Amniotic epithelial cell (primary cell): ENCODE measurements around the gene CHST9.
"Not testable (repeated sequence)": the region's sequence is repeated elsewhere in the genome, so short reads cannot be mapped to it uniquely, and the experiment has no call there.

Experiments
- DNase-seq: peaks from one replicate; pipeline ENCODE4 v3.0.0-alpha.2; 2010; ENCODE audit warnings: low read depth

CHST9 gene

DNA sequence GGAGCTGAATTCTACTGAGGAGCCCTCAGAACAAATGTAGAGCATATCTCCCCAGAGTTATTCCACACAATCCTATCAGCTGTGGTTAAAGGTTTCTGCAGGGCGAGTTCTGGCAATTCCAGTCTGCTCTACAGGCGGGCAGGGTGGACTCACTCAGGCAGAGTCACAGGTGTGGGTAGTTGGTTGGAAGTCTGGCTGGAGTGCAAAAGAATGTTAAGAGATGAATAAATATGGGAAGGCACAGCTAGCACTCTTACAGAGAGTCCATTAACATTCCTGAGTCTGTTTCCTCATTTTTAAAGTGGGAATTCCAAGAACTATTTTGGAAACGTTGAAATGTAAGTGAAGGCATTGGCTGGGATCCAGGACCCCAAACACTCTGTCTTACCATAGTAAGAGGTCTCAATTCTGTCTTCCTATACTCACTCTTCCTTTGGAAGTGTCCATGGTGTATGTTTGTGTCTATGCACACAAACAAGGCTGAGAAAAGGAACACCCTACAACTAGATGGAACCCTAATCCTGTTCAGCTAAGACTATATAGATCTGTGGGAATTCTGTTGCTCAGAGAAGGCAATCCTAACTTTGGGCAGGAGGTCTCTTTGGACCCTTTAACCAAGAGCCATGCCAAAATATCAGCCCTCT lies 256.3 kb downstream of the CHST9 start:
- DNase-seq: no peak

DNA sequence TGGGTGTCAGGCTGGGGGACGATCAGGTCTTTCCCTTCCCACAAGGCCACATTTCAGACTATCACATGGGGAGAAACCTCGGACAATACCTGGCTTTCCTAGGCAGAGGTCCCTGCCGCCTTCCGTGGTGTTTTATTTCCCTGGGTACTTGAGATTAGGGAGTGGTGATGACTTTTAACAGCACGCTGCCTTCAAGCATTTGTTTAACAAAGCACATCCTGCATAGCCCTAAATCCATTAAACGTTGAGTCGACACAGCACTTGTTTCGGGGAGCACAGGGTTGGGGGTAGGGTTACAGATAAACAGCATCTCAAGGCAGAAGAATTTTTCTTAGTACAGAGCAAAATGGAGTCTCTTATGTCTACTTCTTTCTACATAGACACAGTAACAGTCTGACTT lies 257.3 kb downstream of the CHST9 start:
- DNase-seq: not testable (repeated sequence)

DNA sequence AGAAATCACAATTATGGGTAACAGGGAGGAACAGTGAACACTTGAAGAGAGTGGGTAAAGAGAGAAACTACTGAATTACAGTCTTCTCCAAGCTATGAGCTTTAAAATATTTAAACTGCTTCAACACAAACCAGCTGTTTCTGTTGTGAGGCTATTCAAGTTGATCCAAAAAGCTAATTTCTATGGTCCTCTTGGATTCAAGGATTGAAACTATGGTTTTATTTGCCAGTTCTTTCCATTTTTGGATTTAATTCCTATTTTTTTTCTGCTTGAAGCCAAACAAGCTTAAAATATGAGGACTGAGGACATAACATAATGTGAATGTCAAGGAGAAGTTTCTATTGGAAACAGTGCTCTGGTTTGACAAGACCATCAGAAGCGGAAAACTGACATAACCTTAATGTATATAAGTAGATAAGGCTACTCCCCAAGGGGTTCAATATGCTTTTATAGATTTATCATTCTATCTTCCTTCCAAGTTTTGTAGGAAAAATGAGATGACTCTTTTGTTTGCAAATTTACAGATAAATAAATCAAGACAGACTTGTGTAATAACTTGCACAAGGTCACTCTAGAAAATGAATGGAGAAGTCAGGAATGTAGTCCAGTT lies 258.9 kb downstream of the CHST9 start:
- DNase-seq: no peak

DNA sequence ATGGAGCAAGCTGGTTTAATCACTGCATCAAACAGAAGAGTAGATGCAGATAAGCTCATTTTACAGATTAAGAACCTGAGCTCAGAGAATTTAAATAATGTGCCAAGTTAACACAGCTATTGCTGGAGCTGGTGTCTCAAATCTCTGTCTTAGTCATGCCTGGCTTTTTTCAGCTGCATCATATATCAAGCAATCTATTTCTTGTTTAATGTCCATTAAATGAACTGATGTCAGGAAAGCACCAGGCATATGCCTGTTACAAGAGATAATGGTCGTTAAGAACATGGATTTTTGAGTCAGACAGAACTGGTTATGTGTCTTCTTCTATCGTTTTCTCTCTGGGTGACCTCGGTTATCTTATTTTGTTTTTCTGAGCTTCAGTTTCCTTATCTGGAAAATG lies 259.8 kb downstream of the CHST9 start:
- DNase-seq: no peak

DNA sequence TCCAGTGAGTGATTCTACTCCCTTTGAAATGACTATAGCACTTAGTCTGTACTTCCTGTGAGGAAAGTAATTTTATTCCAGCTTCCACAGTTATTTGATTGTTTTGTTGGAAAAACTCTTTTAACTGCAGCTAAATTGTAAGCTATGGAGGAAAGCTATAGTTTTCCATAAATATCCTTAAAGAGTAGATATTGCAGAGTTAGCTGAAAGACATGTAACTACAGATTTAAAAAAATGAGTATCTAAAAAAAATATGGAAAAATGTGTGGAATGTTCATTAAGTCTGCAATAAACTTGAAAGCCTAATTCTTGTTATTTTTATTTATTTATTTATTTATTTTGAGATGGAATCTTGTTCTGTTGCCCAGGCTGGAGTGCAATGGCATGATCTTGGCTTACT lies 262.8 kb downstream of the CHST9 start:
- DNase-seq: no peak

DNA sequence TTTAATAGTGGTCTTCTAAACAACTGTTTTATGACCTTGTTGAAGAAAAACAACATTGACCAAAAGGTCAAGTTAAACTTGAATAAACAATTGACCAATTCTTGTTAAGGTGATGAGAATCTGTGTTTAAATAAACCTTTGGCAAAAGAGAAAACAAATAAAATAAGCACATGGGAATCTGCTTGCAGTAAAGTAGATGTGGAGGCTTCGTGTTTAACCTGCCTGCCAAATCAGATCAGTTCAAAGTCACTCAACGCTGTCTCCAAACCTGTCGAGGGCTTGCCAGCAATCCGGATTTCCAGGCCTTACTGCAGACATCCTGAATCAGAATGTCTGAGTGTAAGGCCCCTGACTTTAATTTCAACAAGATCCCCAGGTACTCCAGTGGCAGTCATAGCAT lies 264.5 kb downstream of the CHST9 start:
- no peak for DNase-seq

DNA sequence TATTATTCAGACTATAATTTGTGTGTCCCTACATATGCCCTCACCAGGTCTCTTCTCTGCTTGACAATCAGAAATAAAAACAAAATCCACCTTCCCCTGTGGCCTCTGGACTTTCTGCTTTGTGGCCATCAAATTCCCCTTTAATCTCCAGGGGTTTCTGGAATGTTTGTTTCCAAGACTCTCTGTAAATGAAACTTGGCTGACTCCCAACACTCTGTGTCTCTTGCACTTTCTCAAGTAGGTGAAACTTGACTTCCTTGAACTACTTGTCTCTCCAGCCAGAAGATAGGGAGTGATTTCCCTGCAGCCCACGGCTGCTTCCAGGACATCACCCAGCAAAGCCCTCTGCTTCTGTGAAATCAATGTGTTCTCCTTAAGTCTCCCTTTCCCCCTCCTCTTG lies 265.5 kb downstream of the CHST9 start:
- no peak for DNase-seq

DNA sequence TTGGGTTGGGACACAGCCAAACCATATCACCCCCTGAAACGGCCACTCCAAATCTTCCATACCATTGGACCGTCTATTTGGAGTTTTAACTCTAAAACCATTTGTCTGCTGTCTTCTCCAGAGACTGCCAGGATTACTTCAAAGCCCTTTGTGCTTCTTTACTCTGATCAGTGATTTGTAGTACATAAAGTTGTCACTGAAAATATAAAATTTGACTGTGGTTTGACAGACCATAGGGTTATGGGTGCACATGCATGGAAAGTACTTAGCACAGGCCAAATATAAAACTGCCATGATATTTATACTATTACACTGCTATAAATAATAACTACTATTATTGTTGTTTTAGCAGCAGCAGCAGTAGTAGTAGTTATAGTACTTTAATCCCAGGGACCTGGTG lies 265.9 kb downstream of the CHST9 start:
- DNase-seq: no peak

DNA sequence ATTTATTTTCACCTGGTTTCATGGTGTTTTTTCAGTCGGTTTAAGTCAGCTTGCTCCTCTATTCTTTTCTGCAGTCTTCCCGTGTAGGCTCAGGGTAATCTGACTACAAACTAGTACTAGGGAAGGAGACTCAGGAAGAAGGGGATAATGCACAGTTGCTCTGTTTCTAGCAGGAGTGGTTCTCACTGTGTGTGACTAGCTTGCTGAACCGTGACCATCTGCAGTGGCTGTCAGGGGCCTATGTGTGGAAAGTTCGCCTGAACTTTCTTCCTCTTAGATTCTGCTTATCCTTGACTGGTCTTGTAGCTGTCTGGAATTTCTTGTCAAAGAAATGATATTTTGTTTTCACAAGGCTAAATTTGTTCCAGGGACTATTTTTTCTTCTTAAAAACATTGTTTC lies 273.3 kb downstream of the CHST9 start:
- DNase-seq: no peak

DNA sequence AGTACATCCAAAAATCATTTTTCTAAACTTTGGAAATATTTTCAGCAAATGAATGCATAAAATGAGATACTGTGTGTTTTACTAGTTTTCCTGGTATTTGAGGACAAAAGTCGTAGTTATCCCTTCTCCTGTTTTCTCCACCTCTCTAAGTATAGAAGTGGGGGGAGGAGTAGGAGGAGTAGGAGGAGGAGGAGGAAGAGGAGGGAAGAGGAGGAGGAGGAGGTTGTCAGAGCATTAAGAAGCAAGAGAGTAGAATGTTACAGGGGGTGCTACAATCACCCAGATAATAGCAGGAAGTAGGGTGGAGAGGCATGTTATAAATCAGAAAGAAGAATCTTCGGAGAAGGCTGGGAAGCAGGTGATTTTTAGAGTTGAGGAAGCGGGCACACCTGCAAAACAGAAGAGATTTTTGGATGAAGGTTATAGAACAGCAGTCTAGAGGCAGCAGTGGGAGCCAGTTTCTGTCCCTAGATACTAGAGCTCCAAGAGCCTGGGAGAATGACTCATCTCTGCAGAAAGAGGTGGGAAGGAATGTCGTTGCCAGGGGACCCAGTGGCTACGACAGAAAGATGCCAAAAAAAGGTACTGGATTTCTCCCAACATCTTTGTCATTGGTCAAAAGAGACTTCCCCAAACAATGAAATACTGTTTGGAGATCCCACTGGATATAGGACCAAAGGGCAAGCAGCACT lies 275.4 kb downstream of the CHST9 start:
- no peak for DNase-seq

DNA sequence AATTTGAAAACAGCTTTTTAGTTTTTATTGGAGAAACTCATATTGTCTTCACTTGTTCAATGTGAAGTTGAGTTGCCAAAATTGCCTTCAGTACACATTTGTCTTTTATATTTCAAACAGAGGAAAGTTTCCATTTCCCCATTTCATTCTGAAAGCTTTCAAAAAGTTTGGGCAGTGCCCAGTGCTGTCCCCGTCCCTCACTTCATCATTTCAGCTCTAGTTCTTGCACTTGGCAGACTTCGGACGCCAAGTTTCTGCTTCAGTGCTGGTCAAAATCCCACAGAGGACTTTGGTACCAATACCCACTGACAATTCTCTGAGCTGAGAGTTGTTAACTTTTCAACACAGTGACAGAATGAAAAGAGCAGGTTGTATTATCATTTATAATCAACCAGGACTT lies 276.2 kb downstream of the CHST9 start:
- no peak for DNase-seq

DNA sequence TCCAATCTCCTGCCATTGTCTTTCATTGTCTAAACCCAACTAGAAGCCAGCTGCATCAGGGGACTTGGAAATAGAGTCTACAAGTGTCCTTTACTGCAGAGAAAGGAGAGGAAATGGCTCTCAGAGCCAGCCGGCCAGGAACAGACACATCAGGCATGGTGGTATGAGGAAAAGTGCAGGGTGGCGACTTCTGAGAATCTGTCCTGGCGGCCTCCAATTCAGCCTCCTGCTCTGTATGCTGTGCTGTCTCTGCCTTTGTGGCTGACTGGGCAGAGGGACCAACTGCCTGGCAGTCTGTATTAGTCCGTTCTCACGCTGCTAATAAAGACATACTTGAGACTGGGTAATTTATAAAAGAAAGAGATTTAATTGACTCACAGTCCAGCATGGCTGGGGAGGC lies 282.8 kb downstream of the CHST9 start:
- no peak for DNase-seq

DNA sequence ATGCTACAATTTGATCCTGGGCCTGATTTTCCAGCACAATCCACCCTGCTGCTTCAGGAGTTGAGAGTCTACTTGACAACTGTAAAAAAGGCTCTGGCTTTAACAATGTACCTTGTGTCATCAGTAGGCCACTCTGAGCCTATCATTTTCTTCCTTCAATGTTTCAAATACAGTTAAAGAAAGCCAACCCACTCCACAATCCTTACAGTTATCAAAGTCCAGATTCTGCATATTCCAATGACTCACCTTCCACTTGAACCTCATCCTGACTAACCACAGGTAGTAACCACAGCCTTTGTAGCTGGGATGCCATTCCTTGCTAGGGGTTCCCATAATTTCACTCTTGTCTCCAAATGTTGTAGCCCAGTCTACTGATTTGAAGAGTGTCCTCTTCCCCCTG lies 284.1 kb downstream of the CHST9 start:
- no peak for DNase-seq

DNA sequence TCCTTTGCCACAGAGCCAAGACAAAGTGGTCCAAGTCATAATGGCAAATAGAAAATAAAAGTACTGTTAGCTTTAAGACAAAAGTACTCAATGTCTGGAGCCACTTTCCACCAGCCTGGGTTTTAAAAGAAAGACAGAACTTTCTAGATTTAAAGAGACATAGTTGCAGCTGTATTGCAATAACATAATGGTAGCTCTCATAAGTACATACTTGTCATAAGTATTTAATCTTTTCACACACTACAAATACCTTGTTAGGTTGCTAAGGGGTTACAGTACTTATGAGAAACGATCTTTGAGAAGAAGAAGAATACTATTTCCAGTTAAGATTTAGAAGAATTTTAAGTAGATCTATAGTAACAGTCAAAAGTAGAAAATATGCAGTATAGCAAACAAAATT lies 290.7 kb downstream of the CHST9 start:
- no peak for DNase-seq

DNA sequence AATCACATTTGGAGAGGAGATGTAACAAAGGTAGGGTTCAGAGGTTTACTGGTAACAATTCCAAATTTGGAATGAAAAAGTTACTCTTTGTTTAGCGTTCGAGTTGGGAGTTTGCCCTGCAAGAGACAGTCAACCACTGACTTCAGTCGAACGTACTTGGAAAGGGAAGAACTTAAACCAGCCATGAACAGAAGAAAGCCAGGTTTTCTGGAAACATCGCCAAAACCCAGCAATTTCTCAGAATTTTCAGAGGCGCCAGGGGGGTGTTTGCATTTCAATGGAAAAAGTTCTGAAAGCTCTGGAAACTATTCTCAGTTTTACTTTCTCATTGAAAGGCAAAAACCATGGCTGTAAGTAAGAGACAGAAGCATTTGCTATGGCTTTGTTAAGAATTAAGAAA lies 291.1 kb downstream of the CHST9 start:
- no peak for DNase-seq

DNA sequence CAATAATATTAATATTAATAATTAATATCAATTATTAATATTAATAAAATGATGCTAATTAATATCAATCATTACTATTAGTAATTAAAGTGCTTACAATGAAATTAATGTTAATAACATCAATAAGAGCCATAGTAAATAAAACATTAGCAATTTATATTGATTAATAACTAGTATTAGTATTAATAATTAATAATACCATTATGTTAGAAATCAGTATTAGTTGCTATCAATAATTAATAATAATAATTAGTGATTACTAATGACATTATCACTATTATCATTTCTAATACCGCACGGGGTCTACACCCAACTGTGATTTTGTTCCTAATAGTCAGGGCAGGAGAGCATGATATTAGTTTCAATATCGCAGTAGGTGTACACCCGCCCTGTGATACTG lies 296.8 kb downstream of the CHST9 start:
- no peak for DNase-seq

DNA sequence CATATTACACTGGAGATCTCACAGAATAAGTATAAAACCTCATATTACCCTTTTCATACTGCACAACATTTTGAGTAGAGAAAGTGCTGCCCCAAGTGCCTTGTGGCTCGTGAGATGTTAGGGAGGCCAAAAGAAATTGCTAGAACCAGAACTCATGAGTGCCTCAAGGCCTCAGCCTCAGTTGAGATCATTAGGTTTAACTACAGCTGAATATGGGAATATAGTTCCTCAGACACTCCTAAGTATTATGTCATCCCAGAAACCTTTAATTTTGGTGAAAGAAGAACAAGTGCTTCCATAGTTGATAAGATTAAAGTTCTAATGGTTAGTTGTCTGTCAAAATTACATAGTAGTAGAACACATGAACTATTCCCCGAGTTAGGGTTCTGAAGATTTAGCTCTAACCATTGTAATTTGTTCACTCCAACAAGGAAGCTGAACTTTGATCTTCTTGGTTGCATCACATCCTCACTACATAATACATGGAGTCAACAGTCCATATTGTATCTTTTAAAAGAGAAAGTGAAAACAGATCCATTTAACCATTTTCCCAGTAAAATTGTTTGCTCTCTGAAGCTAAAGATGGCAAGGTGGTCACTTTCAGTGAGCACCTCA lies 310.0 kb downstream of the CHST9 start:
- DNase-seq: no peak

DNA sequence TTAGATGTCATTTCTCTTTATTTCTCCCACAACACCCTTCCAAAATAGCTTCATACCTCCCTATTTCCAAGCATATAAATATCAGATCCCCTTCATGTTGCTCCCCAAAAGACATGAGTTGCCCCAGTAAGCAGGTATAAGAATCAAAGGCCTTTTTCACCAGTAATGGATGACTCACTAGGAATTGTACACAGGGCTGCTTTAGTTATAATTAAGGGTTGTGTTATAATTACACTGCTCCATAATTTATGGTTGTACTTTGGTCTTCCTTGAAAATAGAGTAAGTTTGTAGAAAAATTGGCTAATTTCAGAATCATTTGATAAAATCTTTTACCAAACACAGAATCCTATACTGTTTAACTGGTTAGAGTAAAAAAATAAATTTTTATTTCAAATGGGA lies 310.8 kb downstream of the CHST9 start:
- DNase-seq: no peak

DNA sequence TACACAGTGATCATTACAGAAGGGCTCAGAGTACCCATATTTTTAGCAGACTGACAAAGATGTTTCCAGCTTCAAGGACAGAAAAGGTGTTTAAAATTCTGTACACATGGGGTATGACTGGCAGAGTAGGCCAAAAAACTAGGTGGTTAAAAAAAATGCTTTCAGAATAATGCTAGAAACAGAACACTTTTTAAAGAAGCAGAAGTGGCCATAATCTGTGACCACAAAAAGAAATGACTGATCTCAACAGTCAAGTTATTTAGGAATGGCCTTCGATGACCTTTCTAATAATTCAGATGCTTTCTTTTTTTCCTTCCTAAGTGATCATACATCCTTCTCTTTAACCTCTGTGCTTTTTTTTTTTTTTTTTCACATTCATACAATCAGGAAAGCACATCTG lies 315.5 kb downstream of the CHST9 start:
- DNase-seq: no peak

DNA sequence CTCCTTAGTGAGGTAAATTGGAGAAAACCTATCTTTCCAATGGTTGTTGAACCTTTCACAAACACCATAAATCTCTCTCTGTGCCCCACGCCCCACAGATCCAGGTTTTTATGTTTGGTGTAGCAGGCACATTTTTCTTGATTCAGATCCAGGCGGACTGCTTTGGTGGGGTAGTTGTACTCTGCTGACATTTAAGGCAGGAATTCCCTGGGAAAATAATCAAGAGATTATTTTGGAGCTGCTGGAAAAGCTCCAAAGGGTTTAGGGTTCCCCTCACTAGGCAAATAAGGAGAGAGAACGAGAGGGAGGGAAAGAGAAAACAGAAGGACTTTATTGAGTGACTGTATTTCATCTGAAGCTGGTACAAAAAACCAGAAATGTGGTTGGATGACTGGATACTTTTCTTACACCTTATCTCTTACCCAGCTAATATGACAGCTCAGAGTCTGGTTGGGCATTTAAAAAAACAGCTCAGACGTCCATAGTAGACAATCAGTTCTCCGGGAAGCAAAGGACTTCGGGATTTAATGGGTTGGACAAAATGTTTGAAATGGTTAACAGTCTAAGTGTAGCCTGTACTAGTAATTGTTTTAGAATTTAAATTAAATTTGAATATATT lies 316.0 kb downstream of the CHST9 start:
- no peak for DNase-seq

DNA sequence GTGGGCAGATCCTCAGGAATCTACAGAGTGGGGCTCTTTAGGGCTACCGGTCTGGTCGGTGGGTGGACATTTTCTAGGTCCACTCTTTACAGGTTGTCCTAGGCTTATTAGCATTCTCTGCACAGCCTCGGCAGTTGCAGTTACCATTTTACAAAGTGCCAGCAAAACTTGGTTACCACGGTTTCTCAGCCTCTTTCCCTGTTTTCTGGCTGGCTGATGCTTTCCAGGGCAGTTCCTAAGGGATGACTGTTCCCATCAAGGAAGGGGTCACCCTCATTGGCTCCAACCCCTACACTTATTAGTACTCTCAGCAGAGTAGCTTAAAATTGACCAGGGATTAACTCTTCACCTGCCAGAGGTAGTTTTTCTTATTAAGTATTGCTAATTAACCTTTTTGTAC lies 317.6 kb downstream of the CHST9 start:
- no peak for DNase-seq

DNA sequence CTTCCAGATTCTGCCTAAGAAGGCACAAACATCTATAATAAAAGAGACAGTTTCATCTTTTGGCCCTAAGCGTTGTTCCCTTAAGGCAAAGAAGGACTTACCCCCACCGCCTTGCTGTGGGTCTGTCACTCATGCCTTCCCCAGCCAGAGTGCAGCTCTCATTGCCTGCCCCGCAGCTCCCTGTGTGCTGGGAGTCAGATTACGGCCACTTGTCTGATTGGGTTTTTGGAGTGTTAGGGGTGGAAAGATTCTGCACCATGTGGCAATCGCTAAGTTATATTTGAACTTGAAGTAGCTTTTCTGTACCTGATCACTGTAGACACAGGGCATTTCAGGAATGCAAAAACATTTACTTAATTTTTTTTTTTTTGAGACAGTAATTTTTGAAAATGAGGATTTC lies 319.6 kb downstream of the CHST9 start, which contains the start of gene AQP4:
Gene AQP4, minus strand, starts transcription at position 151 of the 400 bp plus-strand sequence. Its CDS starts 18 bp downstream, at position 133.
- DNase-seq: no peak

DNA sequence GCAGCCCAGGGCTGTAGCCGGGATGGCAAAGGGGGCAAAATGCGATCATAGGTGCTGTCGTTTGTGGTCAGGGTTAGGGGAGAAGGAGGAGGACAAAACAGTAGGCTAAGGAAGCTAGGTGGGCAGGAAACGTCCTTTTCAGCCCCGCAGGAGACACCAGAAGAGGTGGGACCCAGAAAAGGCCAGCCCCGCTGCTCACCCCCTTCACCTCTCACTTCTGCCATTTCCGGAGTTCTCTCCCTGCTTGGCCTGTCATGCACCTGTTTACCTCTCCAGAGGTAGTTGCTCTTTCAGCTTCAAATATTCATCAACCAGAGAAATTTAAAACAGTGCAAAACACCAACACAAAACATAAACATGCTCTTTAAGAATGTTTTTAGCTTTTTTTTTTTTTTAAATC lies 320.4 kb downstream of the CHST9 start:
- no peak for DNase-seq
